Fibroblast of pulmonary artery (primary cell): ENCODE data around the gene CRTC3.
"Not testable (repeated sequence)": the region's sequence is repeated elsewhere in the genome, so short reads cannot be mapped to it uniquely, and the experiment has no call there.

ENCODE experiments used
- DNase-seq: peaks from one replicate; pipeline ENCODE4 v3.0.0-alpha.2; 2010; ENCODE audit warnings: low read depth
- H3K4me3 ChIP-seq: replicated peaks from 2 replicates; pipeline ENCODE4 v1.5.1; 2011; ENCODE audit warnings: low read depth, mild to moderate bottlenecking, control low read depth, low read length, moderate library complexity
- CTCF ChIP-seq: IDR thresholded peaks from 2 replicates; pipeline ENCODE4 v1.5.1; 2011; ENCODE audit warnings: mild to moderate bottlenecking, control low read depth, low read length, inconsistent platforms; ENCODE audit errors: missing control alignments

Gene CRTC3

GRCh38 chr15:90654233-90655136 lies 124.8 kb downstream of the CRTC3 start:
- TF ChIP-seq CTCF = no peak

GRCh38 chr15:90657520-90658172 lies 127.9 kb downstream of the CRTC3 start:
- not testable (repeated sequence) for H3K4me3 ChIP-seq, DNase-seq

More at GRCh38 chr15:90654233-90655136, 124.8 kb downstream of the CRTC3 start:
- no peak overlapping the region for H3K4me3 ChIP-seq
- DNase-seq = no peak

GRCh38 chr15:90659481-90659880 lies 129.8 kb downstream of the CRTC3 start:
- H3K4me3 ChIP-seq = no peak overlapping the region
- no peak for TF ChIP-seq CTCF
- DNase-seq = no peak

GRCh38 chr15:90660195-90660998 lies 130.7 kb downstream of the CRTC3 start:
- H3K4me3 ChIP-seq = no peak overlapping the region
- peak; percentile 80 for DNase-seq
- TF ChIP-seq CTCF = no peak

GRCh38 chr15:90660999-90661330 lies 131.2 kb downstream of the CRTC3 start:
- not testable (repeated sequence) for H3K4me3 ChIP-seq, DNase-seq

GRCh38 chr15:90664081-90664461 lies 134.3 kb downstream of the CRTC3 start:
- not testable (repeated sequence) for DNase-seq

GRCh38 chr15:90664650-90665287 lies 135.0 kb downstream of the CRTC3 start:
- TF ChIP-seq CTCF = no peak
- DNase-seq = peak; percentile 44
- H3K4me3 ChIP-seq = peak overlapping the region; percentile 65

More at GRCh38 chr15:90664081-90664461, 134.3 kb downstream of the CRTC3 start:
- not testable (repeated sequence) for H3K4me3 ChIP-seq
